Measurements from ENCODE around the gene PHGDH.
"Not testable (repeated sequence)": the region's sequence is repeated elsewhere in the genome, so short reads cannot be mapped to it uniquely, and the experiment has no call there.

PHGDH gene

DNA sequence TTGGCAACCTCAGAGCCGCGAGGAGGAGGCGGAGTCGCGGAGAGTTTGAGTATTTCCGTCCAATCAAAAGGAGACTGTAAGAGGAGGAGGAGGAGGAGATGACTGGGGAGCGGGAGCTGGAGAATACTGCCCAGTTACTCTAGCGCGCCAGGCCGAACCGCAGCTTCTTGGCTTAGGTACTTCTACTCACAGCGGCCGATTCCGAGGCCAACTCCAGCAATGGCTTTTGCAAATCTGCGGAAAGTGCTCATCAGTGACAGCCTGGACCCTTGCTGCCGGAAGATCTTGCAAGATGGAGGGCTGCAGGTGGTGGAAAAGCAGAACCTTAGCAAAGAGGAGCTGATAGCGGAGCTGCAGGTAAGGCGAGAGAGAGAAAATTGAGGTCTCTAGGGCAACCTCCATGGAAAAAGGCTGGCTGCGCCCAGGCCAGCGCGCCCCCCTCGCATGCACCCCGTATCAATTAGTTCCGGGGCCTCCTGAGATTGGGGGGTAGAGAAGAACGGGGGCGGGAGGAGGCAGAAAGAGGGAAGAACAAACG lies at the start of gene PHGDH:
PHGDH (plus strand) TSS at position 131 of the 538 bp plus-strand sequence; CDS start at position 220, 89 bp downstream.
- DNase-seq (ENCODE audit: low read depth): peak; percentile 48

DNA sequence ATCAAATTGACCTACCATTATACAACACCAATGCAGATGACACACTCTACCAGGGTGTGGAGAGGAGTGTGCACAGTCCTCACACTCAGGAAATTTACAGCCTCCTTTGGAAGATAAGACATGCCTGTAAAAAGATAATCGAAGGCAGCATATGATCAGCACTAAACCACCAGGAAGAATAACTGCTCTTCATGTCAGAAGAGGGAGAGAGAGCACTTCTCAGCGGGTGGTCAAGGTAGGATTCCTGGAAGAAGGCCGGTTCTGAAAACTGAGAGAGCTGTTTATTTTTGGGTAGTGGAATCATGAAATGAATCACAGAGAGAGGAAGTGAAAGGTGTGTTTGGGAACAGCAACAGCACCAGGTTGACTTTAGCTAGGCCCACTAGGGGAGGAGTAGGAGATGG lies 49.7 kb upstream of the PHGDH start:
- no peak for DNase-seq (ENCODE audit: low read depth)

DNA sequence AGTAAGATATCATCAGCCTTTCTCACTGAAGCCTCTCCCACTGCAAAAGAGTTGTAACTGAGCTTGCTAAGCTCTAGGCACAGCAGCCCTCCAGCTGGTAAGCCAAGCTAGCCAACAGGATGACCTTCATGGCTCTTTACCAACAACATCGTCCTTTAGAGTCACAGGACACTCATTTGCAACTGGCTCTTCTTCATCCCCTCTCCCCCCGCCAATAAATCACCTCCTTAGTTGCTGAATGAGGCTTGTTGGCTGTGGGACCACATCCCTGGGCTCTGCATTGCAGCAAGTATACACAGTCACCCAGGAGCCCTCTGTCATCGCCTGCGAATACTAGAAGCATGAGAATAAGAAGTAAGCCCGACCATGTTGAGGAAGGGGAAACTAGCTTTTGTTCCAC lies 47.7 kb upstream of the PHGDH start:
- DNase-seq (ENCODE audit: low read depth): no peak

DNA sequence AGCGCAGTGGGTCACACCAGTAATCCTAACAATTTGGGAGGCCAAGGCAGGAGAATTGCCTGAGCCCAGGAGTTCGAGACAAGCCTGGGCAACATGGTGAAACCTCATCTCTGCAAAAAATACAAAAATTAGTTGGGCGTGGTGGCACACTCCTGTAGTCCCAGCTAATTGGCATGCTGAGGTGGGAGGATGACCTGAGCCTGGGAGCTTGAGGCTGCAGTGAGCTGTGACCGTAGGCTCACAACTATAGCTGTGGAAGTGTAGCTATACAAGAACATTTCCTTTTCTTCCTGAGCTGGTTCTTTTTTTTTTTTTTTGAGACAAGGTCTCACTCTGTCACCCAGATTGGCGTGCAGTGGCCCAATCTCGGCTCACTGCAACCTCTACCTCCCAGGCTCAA lies 44.6 kb upstream of the PHGDH start:
- no peak for DNase-seq (ENCODE audit: low read depth)

DNA sequence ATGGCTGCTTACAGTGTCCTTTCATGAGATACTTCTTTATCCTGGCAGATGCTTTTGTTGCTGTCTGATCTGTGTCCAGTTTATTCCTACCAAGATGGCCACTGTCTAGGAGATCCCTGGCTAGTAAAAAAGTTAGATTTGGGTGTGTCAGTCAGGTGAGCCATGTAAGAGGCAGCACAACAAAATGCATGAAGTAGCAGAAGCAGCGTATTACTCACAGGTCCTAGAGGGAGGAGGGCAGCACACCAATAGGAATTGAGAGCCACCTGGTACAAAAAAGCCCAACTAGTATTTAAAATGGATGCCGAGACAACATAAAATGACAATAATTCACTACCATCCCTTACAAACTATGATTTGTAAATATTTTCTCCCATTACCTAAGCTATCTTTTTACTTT lies 40.8 kb upstream of the PHGDH start:
- no peak for DNase-seq (ENCODE audit: low read depth)

DNA sequence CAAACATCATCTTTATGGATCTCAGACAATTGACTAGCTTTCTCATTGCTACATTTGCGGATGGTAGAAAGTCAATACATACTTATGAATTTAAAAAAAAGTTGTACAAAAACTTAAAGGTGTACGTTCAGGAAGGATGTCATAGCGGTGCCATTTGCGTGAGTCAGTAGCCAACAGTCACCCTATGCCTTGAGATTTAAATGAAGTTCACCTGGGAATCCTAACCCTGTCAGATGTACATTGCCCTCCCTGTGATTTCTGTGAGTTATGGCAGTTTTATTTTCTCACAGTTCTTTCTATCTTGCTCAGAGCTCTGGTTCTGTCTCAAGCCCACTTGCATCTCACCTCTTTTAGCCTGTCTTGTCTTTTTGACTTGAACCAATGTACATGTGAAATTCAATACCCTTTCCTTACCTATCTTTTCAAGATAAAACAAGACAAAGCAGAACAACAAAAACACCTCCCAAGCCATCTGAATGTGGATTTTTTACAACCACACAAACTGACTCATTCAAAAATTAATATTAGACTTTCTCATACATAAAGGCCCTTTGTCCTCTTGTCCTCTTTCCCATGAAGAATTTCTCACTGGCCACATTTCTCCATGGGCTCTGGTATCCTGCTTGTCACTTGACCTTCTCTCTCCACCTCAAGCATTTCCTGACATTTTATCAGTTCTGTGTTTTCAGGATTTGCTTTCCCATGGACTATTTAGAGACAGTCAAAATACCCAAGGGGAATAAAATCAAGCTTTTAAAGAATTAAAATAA lies 38.4 kb upstream of the PHGDH start:
- no peak for DNase-seq (ENCODE audit: low read depth)

DNA sequence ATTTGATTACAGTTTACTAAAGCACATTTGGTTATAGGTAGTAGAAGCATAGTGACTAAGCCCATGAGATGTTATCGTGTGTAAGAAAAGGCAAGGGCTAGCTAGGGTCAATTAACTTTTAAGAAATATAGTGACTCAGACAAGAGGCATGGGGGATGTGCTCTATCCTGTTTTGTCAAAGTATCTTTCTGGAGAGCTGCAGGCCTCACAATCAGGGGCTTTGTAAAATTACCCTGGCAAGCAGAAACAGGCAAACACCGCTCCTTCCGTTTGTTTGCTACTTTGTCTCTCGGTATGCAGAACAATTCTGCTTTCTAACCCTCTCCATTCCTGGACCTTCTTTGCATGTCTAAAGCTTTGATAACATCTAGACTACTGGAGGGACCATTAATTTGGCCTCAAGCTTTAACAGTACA lies 37.6 kb upstream of the PHGDH start:
- DNase-seq (ENCODE audit: low read depth): no peak

DNA sequence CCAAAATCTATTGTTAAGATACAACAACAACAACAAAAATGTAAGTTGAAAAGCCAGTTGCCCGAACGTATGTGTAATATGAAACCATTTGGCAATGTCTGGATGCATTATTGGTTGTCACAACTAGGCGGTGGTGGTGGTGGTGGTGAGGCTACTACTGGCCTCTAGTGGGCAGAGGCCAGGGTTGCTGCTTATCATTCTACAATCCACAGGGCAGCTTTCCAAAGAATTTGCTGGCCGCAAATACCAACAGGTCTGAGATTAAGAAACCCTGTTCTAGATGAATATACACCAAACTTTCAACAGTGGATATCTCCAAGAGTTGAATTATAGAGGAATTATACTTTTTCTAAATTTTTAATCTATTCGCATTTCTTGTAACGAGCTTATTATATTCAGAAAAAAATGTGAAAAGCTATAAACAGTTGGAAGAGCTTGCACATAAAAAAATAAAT lies 36.9 kb upstream of the PHGDH start:
- peak; percentile 35 for DNase-seq (ENCODE audit: low read depth)

DNA sequence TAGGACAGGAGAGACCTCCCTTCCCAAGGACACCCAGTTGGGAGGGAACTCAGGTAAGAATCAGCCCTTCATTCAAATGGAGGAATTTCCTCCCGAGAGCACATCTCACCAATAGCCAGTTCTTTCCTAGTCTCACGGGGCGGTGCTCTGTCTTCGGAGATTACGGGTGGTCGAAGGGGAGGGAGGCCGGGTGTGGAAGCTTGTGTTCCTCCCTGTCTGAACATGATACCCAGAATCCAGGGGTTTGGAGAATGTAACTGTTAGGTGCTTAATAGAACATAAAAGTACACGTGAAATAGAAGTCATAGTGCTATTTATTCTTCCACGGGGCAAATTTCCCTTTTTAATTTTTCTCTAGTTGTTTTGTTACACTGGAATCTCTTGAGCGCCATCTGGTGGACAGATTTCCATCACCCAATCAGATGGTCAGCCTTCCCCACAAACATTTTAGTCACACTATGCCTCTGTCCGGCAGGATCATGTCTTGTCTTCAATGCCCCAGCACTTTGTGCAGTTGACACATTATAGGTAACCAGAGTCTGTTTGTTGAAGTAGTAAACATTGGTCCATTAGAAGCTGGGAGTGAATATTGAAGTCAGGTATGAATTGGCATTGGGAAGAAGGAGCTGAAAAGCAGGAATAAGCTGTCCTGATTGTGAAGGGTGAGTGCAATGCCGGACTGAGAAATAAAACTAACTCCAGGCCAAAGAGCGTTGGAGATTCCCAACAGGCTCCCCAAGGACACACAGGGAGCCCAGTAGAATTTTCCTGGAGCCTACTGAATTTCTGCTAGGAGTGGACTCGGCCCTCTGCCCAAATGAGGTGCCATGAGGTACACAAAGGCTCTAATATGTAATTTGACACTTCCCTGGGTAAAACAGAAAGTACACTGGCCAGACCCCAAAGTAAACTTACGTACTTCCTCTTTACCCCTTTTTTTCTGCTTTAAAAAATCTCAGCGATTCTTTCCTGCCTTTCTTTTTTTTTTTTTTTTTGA lies 36.1 kb upstream of the PHGDH start:
- peak; percentile 76 for DNase-seq (ENCODE audit: low read depth)

DNA sequence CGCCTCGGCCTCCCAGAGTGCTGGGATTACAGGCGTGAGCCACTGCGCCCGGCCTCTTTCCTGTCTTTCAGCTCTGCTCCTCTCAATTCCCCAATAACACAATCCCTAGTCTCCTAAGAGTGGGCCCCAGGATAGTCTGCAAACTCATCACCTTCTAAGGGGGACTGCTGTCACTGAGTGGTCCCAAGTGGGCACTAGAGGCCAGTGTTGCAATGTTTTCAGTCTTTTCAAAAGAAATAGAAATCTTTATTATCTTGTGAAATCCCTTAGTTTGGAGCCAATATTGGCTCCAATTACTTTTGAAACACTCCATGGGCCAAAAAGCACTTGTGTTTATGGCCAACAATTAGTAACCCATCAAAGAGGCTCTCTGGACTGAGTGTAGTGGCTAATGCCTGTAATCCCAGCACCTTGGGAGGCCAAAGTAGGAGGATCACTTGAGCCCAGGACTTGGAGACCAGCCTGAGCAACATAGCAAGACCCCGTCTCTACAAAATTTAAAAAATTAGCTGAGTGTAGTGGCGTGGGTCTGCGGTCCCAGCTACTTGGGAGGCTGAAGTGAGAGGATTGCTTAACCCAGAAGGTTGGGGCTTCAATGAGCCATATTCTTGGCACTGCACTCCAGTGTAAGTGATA lies 35.0 kb upstream of the PHGDH start:
- no peak for DNase-seq (ENCODE audit: low read depth)

DNA sequence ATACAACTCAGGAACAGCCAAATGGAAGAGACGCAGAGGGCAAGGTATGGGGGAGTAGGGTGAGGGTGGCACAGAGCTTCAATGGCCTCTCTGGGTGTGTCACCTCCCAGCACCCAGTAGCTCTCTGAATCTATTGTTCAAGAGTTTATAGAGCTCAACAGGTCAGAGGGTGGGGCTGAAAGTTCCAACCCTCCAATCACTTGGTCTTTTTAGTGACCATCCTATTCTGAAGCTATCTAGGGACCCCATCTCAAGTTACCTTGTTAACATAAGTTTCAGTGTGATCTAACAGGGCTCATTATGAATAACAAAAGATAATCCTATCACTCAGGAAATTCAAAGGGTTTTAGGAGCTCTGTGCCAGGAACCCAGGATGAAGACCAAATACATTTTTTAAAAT lies 32.5 kb upstream of the PHGDH start:
- DNase-seq (ENCODE audit: low read depth): no peak

DNA sequence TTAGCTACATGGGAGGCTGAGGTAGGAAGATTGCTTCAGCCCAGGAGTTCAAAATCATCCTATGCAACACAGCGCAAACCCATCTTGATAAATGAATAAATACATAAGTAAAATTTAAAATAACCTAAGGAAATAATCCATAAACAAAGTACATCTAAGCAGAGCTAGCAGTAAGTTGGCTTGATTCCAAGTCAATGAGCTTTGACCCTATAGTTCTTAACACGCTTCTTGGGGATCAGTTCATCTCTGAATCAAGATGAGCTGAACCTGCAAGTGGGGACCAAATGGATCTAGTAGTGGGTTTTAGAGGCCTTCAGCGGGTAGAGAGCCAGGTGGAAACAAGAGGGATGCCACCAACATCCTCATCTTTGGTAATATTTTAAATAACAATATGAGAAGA lies 31.5 kb upstream of the PHGDH start:
- no peak for DNase-seq (ENCODE audit: low read depth)

DNA sequence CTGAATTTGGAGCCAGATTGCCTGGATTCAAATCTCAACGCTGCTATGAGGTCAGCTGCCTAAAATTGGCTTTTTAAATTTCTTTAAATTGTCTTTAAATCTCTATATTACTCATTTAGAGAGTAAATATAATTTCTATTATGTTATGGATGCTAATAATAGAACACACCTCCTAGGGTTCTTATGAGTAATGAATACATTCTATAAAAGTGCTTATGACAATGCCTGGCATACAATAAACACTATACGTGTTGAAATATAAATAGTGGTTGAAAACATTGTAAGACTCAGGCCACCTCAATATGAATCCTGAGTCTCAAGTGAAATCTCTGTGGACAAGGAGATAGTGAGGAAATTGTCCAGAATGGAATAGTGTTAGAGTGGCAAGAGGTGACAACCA lies 31.0 kb upstream of the PHGDH start:
- DNase-seq (ENCODE audit: low read depth): no peak

DNA sequence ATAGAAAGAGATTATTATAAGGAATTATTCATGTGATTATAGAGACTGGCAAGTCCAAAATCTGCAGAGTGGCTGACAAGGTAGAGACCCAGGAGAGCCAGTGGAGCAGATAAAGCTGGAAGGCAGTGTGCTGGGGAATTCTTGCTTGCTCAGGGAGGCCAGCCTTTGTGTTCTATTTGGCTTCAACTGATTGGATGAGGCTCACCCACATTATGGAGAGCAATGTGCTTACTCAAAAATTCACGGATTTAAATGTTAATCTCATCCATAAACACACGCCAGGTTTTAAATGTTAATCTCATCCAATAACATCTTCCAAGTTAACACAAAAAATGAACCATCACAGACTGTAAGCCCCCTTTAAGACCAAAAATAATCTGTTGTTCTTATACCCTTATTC lies 30.2 kb upstream of the PHGDH start:
- no peak for DNase-seq (ENCODE audit: low read depth)

DNA sequence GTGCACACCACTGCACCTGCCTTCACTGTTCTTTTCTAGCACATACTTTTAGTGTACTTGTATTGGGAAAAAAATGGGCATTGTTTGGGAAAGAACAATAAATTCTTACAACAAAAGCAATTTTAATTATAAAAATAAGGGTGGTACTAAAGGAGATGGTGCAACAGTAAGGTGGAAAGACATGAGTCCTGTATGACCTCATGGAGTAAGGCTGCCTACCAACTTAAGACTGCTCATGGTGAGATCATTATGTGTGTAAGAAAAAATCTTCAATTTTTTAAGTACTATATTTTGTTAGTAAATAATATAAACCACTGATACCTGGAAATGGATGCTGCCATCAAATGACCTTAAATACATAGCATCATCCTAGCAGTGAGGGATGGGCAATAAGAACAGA lies 29.6 kb upstream of the PHGDH start:
- no peak for DNase-seq (ENCODE audit: low read depth)

DNA sequence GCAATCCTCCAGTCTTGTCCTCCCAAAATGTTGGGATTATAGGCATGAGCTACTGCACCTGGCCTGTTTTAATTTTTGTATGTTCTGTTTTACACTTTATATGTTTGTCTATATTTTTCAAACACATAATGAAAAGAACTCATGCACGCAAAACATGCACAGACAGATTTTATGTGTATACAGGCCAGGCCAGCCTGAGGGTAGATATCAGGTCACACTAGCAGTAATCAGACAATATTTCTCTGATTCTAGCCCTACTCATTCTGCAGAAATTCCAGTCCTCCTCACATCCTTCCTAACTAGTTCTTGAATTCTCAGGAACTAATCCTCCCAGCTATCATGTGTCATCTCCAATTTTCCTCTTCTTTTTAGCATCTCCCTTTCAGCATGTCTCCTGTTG lies 27.8 kb upstream of the PHGDH start:
- DNase-seq (ENCODE audit: low read depth): no peak

DNA sequence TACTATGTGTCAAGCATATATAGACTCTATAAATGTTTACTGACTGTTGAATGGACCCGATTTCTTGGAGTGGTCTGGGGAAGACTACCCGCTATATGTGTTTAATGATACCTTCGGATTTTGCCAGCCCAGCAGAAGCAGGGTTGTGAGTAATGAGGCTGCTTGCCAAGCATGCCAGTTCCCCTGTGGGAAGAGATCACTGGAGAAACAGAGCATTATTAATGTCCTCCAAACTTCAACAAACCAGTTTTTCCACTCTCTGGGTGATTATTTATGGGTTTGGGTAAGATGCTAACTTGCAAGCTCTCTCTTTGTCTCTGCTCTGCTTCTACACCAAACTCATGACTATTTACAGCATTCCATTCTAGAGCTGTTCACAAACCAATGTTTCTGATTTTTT lies 25.1 kb upstream of the PHGDH start:
- no peak for DNase-seq (ENCODE audit: low read depth)

DNA sequence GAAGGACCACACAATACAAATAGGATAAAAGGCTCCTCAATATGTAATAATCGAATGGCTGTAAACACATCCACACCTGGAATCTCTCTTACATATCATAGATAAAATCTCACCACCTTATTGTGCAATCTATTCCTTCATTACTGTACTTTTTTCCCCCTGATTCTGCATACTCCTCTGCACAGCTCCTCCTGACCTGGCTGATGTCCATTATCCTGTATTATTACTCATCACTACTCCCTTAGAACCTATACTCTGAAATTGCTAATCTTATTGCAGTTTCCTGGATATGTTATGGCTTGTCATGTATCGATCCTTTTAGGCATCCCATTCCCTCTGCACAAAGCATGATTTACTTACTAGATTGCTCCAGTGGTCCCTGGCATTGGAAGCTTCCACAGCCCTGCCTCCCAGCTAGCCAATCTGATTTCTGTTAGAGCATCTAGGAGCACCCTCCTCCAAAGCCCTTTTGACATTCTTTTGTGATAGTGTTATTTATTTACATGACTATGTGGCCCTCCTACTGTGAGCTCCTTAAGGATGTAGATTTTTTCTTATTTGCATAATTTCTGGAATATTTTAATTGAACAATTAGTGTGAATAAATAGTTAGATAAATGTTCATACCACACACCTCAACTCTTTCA lies 24.2 kb upstream of the PHGDH start:
- DNase-seq (ENCODE audit: low read depth): no peak

DNA sequence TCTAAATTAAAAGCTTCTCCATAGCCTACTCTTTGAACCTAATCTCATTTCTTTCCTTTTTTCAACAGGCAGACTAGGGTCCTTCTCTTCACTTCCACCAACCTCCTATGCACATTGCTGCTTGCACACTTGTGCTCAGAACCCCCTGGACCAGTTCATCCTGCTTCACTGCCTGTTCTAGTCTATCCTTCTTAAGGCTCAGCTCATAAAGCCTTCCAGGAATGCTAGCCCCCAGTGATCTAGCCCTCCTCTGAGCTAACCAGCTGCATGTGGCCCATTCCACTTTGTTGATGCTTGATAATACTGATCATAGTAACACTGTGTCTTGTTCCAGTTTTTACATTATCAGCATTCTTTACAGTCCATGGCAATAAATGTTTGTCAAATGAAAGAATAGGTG lies 22.9 kb upstream of the PHGDH start:
- no peak for DNase-seq (ENCODE audit: low read depth)

DNA sequence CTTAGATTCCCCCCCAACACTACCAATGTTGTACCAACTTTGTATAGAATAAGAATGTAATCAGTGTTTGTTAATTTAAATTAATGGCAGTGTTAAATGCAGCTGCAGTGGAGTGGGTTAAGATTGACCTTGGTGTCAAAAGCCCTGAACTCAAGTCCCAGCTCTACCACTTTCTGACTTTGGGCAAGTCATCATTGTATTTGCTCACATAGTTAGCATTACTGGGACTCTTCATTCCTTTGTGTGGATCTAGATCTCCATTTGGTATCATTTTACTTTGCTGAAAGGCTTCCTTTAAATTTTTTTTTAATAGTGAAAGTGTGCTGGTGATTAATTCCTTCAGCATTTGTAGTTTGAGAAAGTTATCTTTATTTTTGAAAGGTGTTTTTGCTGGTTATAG lies 22.2 kb upstream of the PHGDH start:
- no peak for DNase-seq (ENCODE audit: low read depth)

DNA sequence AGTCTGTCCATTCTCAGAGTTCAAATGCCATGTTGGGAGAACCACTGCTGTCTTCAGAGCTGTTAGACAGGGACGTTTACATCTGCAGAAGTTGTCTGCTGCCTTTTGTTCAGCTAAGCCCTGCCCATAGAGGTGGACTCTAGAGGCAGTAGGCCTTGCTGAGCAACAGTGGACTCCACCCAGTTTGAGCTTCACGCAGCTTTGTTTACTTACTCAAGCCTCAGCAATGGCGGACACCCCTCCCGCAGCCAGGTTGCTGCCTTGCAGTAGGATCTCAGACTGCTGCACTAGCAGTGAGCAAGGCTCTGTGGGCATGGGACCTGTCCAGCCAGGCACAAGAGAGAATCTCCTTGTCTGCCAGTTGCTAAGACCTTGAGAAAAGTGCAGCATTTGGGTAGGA lies 14.9 kb upstream of the PHGDH start:
- not testable (repeated sequence) for DNase-seq (ENCODE audit: low read depth)

DNA sequence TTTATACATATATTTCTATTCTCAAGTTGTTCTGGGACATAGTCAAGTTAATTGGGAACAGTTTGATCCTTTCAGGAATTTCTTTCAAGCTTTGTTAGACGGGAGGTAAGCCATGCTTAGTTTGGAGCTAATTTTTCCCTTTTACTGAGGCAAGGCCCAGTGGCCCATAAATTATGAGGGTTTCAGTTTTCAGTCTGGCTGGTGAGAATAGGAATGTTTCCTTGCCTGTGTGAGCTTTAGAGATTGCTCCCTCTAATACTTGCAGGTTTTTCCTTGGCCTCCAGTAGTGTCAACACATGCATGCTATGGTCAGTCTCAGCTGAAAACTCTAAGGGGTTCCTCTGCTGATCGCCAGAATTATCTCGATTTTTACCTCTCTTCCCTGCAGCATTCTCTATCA lies 14.1 kb upstream of the PHGDH start:
- DNase-seq (ENCODE audit: low read depth): no peak
